ENCODE data around the gene GABBR2.

Gene GABBR2

DNA sequence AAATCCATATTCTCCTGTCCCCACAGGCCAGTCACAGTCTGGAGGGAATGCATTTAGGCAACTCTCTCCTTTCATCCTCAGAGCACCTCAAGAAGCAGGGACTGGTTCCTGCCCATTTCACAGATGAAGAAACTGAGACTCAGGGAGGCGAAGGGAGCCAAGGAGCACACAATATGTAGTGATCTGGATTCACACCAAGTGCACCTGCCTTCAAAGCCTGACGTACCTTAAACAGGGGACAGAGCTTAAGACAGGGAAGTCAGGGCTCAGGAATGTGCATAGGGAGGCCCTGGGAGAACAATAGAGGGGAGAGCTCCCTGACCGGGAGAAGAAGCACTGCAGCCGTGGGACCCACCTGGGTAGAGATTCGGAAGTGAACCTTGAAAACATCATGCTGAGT, 83.0 kb downstream of the GABBR2 start:
- DNase-seq, result no peak

DNA sequence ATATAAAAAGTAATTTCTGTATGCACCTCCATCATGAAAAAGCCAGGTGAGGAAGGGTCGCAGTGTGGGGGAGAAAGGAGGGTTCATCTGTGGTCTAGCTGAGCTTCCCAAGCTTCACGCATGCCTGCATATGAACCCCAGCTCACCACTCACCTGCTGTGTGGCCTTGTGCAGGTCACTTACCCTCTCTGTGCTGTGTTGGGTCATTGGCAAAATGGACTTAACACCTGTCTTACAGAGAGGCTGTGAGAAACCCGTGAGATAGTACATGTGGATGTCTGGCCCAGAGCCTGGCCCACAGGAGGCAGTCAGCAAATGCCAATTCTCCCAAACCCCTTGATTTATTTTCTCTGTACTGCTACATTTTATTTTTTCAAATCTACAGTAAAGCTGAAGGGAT, 88.9 kb downstream of the GABBR2 start:
- DNase-seq, result no peak

DNA sequence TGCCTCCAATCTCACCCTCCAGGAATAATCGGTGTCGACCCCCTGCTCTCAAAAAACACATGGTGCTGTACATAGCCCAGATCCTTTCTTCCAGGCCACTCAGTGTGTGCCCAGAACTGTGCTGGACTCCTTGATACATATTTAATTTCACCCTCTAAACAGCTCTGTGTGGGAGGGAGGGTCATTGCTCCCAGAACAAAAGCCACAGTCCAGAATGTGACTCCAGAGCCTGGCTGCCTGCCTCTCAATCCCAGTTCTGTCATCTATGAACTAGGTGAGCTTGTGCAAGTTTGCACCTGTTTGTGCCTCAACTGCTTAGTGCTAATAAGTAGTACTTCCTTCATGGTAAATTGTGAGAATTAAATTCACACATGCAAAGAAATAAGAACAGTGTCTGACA, 93.1 kb downstream of the GABBR2 start:
- no peak for DNase-seq

DNA sequence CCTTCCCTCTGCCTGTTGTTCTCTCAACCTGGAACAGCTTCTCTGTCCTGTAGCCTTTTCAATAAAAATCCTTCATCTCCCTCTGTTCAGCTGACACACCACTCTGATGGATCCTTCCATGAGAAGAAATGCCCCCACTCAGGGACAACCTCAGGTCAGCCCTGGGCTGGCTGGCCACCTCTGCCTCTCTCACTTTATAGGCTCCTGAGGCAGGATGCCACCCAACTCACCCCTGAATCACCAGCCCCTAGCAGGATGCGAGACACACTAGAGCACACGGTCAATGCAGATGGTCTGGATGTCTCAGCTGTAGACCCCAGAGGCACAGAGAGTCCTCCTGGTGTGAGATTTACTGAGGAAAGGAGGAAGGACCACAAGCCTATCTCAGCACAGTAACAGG, 93.8 kb downstream of the GABBR2 start:
- DNase-seq, result no peak

DNA sequence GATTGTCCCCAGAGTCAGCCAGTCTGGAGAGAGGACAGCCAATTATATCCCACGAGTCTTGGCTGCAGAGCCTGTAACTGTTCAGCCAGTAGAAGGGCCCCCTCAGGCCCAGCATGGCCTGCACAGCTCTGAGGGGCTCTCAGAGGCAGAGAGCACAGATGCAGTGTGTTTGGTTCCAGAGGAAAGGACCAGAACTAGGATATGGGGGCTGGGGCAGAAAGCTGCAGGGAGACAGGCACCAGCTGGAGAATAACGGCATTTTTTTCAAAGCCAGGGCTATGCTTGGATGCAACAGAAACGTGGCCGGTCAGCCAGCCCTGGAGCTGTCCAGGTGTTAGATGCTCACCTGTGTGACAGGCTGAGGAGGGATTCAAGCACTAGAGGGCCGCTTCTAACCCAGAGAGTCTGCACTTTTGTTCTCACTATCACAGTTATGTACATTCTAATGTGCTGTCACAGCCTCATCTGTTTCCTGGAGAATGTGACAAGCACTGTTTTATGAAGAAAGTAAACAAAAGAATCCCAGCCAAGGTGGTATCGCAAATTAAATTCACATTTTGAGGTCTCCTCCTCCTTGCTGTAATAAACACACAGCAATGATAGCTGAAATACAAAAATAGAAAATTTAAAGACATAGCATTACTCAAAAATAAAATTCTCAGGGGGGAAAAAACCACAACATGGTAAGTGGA, 96.5 kb downstream of the GABBR2 start:
- no peak for DNase-seq

DNA sequence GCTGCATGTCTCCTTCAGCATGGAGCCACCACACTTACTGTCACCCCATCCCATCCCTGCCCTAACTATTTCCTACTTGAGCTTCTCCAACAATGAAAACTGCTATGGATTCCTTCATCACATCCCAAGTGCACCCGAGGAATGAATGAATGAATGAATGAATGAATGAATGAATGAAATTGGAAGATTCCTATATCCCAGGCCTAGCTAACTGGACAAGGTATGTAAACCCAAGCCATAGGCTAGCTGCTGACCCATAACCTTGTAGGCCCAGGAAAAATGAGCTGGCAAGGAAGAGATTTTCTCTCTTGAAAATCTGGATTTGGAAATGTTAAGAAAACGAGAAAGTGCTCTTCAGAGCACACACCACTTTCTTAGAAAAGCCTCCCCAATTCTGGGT, 97.4 kb downstream of the GABBR2 start:
- no peak for DNase-seq

DNA sequence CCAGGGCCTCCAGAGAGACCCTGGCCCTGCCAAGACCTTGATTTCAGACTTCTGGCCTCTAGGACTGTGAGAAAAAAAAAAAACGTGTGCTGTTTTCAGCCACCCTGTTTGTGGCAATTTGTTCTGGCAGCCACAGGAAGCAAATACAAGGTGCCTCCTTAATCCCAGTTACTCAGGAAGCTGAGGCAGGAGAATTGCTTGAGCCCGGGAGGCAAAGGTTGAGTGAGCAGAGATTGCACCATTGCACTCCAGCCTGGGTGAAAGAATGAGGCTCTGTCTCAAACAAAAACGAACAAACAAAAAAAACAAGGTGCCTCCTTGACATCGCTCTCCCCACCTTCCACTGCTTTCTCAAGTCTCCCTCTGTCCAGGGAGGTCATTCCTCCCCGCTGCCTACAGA, 98.0 kb downstream of the GABBR2 start:
- DNase-seq, result no peak

DNA sequence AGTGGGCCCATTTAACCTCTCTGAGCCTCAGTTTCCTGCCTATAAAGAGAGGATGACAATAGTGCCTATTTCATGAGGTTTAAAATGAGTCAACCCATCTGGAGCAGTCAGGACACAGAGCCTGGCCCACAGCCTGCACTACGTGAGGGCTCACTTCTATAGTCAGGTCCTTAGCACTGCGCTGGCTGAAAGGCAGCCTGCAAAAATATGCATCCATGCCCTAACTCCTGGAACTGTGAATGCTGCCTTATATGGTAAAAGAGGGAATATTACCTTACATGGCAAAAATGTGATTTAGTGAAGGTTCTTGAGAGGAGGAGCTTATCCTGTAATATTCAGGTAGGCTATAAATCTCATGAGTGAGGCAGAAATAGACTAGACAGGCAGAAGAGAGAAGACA, 98.5 kb downstream of the GABBR2 start:
- DNase-seq, result no peak

DNA sequence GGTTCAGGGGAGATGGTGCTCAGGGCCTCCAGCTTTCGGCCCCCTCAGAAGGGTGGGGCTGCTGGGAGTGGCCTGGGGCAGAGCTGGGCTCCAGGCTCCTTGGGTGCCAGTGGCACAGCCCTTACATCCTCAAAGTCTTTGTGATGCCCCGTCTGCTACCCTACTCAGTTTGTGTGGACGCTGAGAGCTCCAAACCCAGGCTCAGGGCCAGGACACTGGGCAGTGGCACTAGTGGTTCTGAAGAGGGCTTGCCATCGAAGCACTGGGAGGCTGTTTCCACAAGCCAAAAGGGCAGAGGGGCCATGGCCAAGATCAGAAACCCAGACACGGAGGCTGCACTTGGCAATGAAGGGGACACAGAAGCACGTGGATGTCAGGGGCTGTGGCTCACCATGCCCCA, 99.1 kb downstream of the GABBR2 start:
- no peak for DNase-seq

DNA sequence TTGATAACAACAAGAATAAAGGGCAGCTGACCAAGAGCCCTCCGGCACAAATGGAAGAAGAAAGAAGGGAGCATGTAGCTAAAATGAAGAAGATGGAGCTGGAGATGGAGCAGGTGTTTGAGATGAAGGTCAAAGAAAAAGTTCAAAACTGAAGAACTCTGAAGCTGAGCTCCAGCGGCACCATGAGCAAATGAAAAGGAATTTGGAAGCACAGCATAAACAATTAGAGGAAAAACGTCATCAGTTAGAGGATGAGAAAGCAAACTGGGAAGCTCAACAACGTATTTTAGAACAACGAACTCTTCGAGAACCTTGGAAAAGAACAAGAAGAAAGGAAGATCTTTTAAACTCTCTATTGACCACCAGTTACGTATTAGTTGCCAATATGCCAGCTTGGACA, 100.9 kb downstream of the GABBR2 start:
- DNase-seq, result no peak

DNA sequence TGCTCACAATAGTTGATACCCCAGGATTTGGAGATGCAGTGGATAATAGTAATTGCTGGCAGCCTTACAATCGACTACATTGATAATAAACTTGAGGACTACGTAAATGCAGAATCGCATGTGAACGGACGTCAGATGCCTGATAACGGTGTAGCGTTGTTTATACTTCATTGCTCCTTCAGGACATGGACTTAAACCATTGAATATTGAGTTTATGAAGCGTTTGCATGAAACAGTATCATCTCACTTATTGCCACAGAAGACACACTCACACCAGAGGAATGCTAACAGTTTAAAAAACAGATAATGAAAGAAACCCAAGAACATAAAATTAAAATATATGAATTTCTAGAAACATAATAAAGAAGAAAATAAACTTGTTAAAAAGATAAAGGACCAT, 101.6 kb downstream of the GABBR2 start:
- DNase-seq, result no peak

DNA sequence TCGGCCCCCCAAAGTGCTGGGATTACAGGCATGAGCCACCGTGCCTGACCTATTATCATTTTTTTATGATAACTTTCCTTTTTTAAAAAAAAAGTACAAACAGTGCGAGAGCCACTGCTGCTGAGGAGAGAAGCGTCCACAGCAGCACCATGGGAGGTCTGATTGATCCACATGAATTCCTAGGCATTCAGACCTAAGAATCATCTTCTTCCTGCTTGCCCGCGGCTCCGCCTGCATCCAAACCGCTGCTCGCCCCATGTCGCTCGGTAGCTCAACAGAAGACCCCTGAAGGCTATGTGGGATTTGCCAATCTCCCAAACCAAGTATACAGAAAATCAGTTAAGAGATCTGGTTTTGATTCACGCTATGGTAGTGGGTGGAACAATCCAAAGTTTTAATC, 102.0 kb downstream of the GABBR2 start:
- no peak for DNase-seq

DNA sequence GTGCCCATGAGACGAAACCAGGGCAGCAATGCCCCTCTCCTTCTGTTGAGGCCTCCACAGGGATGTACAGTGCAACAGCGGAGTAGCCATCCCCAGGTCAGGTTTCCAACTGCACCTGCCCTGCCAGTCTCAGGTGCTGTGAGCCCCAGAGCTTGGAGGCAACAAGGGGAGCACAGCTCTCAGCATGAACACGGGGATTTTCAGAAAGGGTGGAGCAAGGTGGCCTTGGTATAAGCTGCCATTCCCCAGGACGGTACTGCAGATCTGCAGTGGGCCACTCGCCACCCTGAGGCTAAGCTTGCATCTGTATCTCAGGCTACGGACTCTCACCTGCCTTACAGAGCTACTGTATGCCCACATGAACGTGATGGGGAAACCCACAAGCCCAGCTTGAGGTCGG, 103.6 kb downstream of the GABBR2 start:
- DNase-seq, result no peak

DNA sequence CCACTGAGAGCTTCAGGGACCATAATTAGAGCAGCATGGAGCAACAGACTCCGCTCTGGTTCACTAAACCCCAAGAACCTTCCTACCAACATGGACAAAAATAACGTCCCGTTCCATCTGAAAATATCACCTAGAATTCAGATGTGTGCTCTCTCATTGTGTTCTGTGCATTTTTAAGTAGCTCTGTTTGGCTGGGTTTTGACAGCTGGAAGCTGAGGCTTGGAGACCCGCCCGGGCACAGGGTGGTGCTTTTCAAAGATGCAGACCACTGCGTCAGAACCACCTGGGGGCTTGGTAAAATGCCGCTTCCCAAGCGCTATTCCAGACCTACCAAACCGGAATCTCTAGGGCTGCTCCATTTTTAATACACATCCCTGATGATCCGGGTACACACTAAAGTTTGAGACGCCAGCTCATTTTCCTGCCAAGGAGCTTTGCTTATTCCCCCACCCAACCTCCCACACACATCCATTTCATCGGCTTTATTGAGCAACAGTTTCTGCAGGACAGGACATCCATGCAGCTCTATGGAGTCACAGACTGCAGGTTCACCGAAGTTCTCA, 104.8 kb downstream of the GABBR2 start:
- no peak for DNase-seq

DNA sequence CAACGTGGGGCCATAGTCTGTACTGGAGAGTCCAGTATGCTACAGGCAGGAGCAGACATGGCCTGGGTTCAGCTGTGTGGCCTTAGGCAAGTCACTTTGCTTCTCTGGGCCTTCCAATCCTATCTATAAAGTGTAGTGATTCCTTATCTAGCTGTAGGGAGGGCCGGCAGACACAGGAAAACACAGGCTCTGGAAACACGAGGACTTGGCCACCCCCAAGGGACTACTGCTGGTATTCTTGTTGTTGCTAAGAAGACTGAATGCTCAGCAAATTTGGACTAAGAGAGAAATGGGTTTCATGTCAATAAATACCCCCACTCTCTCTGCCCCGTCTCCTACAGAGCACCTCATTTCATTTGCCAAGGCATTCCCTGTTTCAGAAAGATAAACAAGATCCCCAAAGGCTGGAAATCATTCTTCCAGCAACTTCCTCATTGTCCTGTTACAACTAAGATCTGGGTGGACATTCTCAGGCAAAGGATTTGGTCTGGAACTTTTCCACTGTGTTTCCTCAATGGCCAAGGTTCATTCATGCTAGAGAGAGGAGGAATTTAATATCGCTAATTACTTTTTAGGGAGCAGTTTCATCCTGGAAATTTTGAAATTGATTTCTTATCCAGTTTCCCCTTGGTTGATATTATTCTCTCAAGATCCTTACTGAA, 105.8 kb downstream of the GABBR2 start:
- no peak for DNase-seq

DNA sequence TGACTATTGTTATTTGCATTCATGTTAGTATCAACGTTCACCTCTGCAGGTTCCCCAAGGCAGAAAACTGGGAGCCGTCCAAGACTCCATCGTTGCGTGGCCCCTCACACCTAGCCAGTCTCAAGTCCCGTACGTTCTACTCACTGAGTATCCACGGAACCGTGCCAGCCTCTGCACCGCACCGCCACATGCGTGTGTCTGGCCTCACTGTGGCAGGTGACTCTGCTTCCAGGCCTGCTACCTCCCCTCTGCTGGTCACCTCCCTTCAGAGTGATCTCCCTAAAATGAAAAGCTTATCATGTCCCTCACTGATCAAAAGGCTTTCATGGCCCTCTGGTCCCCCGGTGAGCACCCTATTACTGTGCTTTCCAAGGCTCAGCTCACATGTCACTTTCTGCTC, 108.1 kb downstream of the GABBR2 start:
- DNase-seq, result no peak

DNA sequence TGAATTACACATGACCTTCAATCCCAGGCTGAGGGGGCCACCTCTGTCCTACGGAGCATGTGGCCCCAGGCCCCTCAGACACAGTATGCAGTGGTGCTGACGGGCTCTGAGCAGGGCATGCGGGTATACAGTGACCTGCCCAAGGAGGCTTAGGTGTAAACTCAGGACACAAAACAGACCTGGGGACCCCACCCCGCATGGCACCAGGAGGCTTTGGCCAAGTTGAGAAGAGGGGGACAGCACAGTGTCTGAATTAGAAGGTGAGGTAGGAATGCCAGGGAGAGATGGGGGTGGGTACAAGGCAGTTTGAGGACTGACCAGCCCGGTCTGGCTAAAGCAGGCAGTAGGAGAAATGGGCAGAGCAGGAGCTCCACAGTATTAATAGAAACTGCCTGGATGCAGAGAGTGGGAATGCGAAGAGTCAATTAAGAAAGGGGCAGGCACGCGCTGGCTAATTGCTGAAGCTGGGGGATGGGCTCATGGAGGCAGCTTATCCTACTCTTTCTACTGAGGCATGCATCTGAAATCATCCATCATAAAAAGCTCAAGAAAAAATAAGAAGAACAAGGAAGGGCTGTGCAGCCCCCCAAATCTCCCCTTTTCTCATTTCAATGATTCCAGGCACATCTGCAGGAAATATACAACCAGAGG, 109.0 kb downstream of the GABBR2 start:
- no peak for DNase-seq

DNA sequence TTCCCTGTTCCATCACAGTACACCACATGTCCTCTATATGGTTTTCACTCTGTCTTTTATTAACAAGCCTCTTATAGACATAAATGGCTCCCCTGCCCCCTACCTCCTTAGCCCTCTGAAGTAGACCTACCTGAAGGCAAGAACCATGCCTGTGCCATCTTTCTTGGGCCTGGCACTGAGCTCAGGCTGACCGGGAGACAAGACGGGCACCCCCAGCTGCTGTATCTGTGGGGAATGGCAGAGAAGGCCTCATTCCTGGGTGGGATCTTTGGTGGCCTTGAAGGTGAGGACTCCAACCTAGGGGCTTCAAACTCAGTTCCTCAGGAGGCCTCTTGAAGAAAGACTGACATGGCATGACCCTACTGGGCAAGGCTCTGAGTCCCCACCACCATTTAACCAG, 109.9 kb downstream of the GABBR2 start:
- no peak for DNase-seq

DNA sequence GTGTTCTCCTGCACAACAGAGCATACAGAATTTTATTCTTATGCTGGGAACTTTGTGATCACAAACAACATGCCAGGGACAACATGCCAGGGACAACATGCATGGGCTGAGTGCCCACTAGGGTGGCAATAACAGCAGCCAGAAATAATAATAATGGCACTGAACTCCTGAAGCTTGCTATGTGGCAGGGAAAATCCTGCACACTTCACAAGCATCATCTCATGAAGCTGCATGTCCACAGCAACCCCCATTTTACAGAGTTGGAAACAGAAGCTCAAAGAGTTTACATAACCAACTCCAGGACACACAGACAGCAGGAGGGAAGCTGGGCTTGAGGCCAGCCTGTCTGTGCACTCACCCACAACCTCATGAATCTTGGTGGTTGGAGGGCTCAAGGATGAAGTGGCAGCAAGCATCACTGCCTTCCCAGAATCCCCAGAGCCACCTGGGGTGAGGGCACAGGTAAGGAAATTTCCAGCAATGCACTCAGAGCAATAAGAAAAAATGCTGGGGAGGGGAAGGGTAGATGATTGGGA, 111.4 kb downstream of the GABBR2 start:
- DNase-seq, result no peak

DNA sequence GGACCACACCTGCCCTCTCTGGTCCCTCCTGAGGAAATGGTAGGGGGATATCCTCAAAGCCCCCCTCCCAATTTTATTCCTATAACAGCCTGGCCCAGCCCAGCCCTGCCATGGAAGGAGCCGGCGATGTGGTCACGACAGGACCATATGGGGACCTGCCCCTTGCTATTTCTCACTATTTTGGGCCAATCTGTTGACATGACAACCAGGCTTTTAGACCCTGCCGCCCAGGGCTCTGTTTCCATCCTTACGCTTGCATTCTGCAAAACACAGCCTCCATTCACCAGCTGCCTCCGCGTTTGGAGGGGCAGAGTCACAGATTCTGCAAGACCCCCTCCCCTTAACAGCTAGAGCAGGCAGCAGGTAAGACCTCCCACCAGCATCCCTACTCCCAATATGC, 112.2 kb downstream of the GABBR2 start:
- no peak for DNase-seq

DNA sequence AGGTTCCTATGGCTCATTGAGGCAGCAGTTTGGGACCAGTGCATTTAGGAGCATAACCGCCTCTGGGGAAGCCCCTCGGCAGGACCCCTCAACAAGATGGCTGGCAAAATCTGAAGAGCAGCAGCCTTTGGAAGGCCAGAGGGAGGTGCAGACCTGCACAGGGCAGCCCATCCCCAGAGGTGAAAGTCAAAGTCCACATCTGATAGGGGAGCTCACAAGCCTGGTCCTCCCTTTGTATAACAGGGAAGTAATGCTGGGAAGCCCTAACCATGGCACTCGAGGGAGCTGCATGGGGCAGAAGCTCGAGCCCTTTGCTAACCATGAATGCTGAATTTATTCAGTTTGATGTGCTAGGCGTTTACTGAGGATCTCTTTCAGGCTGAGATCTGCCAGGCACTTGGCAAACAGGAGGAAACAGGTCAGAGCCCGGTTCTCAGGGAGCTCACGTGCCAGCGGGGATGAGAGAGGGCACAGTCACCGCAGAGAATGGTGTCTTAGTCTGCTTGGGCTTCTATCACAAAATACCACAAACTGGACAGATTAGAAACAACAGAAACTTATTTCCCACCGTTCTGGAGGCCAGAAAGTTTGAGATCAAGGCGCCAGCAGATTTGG, 114.1 kb downstream of the GABBR2 start:
- no peak for DNase-seq

DNA sequence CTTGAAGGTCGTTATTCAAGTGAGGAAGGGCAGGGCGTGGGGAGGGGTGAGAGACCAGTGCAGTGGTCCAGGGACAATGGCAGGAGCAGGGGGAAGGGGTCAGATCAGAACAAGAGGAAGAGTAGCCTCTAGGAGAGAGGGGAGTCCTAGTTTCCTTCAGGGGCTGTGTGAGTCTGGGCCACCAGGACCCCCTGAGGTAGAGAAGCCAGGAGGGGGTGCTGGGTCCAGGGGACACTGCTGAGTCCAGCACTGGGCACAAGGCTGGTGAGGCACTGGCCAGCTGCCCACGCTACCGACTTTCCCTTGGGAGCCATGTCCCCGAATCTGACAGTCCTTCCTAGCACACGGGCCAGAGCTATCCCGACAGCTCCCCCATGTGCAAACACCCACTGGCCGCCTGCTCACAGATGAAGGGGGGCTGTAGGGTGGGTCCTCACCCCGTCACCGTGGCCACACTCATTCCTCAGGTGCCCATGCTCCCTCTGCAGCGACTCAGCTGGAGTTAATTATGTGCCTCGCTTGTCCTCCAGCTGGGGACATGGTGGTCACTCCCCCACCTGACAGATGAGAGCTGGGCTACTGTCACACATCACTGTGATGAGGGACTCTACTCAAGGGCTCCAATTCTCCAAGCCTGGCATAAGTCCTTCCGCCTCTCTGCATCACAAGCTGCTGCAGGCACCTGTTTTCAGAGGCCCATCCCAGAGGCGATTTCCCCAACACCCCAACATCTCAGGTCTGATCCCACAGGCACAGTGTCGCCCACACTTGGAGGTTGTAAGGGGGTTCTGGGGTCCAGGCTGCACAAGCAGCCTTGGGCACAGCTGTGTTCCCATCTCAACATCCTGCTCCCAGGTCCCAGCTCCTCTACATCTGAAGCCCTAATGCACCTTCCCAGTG, 115.1 kb downstream of the GABBR2 start:
- no peak for DNase-seq
